Neural crest cell (in vitro differentiated cells): ENCODE data around the gene SNCB. TPM values are rescaled to one million over a fixed set of nuclear protein-coding genes. Genes with fewer than 3 reads are reported as not detected.
A peak's percentile ranks its signal among the peaks of the same experiment; 100 is the strongest.

Source experiments
- DNase-seq: peaks from one replicate; pipeline ENCODE4 v3.0.0; 2021; ENCODE audit warnings: low read depth, mixed read lengths, low spot score
- H3K27ac Mint-ChIP-seq: one replicate; pipeline ENCODE4 v1.8.0; 2021; ENCODE audit warnings: mild to moderate bottlenecking, mixed read lengths; ENCODE audit not compliant: unreplicated experiment
- H3K27me3 Mint-ChIP-seq: 2 replicates; pipeline ENCODE4 v1.8.0; 2021; ENCODE audit warnings: low read depth, mild to moderate bottlenecking, mixed read lengths
- H3K36me3 Mint-ChIP-seq: 2 replicates; pipeline ENCODE4 v1.8.0; 2021; ENCODE audit warnings: low read depth, mild to moderate bottlenecking, mixed read lengths
- H3K4me1 Mint-ChIP-seq: 2 replicates; pipeline ENCODE4 v1.8.0; 2021; ENCODE audit warnings: mixed read lengths
- H3K4me3 Mint-ChIP-seq: one replicate; pipeline ENCODE4 v1.8.0; 2021; ENCODE audit warnings: mild to moderate bottlenecking, mixed read lengths
- H3K9me3 Mint-ChIP-seq: 2 replicates; pipeline ENCODE4 v1.8.0; 2021; ENCODE audit warnings: mixed read lengths
- CTCF ChIP-seq: fragments of 200-600 bp; sonication (generic); conservative IDR thresholded peaks from 2 replicates; pipeline ENCODE4 v1.5.0; 2021; ENCODE audit warnings: antibody characterized with exemption, mild to moderate bottlenecking
- long read RNA-seq: library from polyadenylated mRNA; unstranded; transcript quantifications from one replicate; pipeline ENCODE4 v2.0.0, GENCODE V29; 2020
- total RNA-seq: library from RNA; stranded (reverse); gene quantifications from 2 replicates; pipeline ENCODE4 v1.2.1, GENCODE V29; 2021

Gene SNCB
- total RNA-seq: 0.40 and 0.96 TPM in 2 replicates
- long read RNA-seq: 0 reads

- H3K9me3 Mint-ChIP-seq: peaks cover 2% of the 10 kb centered on the region
- H3K4me3 Mint-ChIP-seq: peak within 1 kb of the TSS; percentile 81
- TF ChIP-seq CTCF: no peak
- no peak within 1 kb of the TSS for H3K27ac Mint-ChIP-seq
- DNase-seq: peak; percentile 53
- H3K27me3 Mint-ChIP-seq: peaks cover 92% of the 10 kb centered on the region
- no peaks in the 10 kb centered on the region for H3K36me3 Mint-ChIP-seq
- H3K4me1 Mint-ChIP-seq: peaks cover 6% of the 10 kb centered on the region
Measured at GRCh38 chr5:176629853-176630680, at the start of gene SNCB, which contains the start of gene EIF4E1B. SNCB (minus strand) TSS chr5:176630534; CDS start chr5:176629654, 880 bp downstream. EIF4E1B (plus strand) TSS chr5:176630675; CDS start chr5:176642788, 12,113 bp downstream.

GRCh38 chr5:176679365-176680225 is 49.3 kb upstream of the SNCB start:
- Mint-ChIP-seq H3K27me3 (peaks cover 25% of the 10 kb centered on the region), H3K4me3 (no peak overlapping the region), H3K36me3 (no peaks in the 10 kb centered on the region), H3K27ac (no peak overlapping the region), H3K4me1 (peaks cover 6% of the 10 kb centered on the region), H3K9me3 (no peaks in the 10 kb centered on the region)
- no peak for DNase-seq
- no peak for TF ChIP-seq CTCF

- Mint-ChIP-seq H3K36me3 (no peaks in the 10 kb centered on the region), H3K27ac (no peak overlapping the region), H3K4me3 (no peak overlapping the region), H3K9me3 (no peaks in the 10 kb centered on the region), H3K27me3 (peaks cover 17% of the 10 kb centered on the region), H3K4me1 (peaks cover 6% of the 10 kb centered on the region)
- DNase-seq: no peak
- no peak for TF ChIP-seq CTCF
Measured at GRCh38 chr5:176678584-176678983, 48.2 kb upstream of the SNCB start.

GRCh38 chr5:176677209-176677939 is 47.0 kb upstream of the SNCB start:
- Mint-ChIP-seq H3K9me3 (no peaks in the 10 kb centered on the region), H3K27me3 (peaks cover 8% of the 10 kb centered on the region), H3K27ac (peak overlapping the region; percentile 57), H3K4me3 (no peak overlapping the region), H3K36me3 (no peaks in the 10 kb centered on the region), H3K4me1 (peaks cover 8% of the 10 kb centered on the region)
- DNase-seq: no peak
- no peak for TF ChIP-seq CTCF

- no peak for TF ChIP-seq CTCF
- peaks cover 10% of the 10 kb centered on the region for H3K4me1 Mint-ChIP-seq
- H3K9me3 Mint-ChIP-seq: no peaks in the 10 kb centered on the region
- H3K27me3 Mint-ChIP-seq: peaks cover 11% of the 10 kb centered on the region
- no peaks in the 10 kb centered on the region for H3K36me3 Mint-ChIP-seq
- no peak for DNase-seq
- no peak overlapping the region for H3K4me3 Mint-ChIP-seq
- no peak overlapping the region for H3K27ac Mint-ChIP-seq
Measured at GRCh38 chr5:176676361-176676824, 46.1 kb upstream of the SNCB start.
